ENCODE results near the gene PARN. TPM values are rescaled to one million over a fixed set of nuclear protein-coding genes. Genes with fewer than 3 reads are reported as not detected.
"Not testable (repeated sequence)": the region's sequence is repeated elsewhere in the genome, so short reads cannot be mapped to it uniquely, and the experiment has no call there.

PARN gene
- polyA plus RNA-seq, 12 donors = 15.0 to 35.4 (median 18.3) TPM; not detected in 1

- DNase-seq = not testable (repeated sequence)
Observed at GRCh38 chr16:14574698-14575415, 55.2 kb downstream of the PARN start.

- no peak for DNase-seq
Observed at GRCh38 chr16:14572535-14572934, 57.5 kb downstream of the PARN start.

- DNase-seq = no peak
Observed at GRCh38 chr16:14569213-14569612, 60.8 kb downstream of the PARN start.

- DNase-seq = no peak
Observed at GRCh38 chr16:14566599-14566998, 63.5 kb downstream of the PARN start.

GRCh38 chr16:14565688-14566025 is 64.4 kb downstream of the PARN start:
- DNase-seq = no peak

GRCh38 chr16:14564861-14565687 is 65.0 kb downstream of the PARN start:
- DNase-seq = no peak

- DNase-seq = no peak
Observed at GRCh38 chr16:14564323-14564722, 65.7 kb downstream of the PARN start.

- DNase-seq = no peak
Observed at GRCh38 chr16:14562691-14563491, 67.2 kb downstream of the PARN start.

- no peak for DNase-seq
Observed at GRCh38 chr16:14560523-14560922, 69.5 kb downstream of the PARN start.

GRCh38 chr16:14559809-14560241 is 70.2 kb downstream of the PARN start:
- no peak for DNase-seq

- DNase-seq = no peak
Observed at GRCh38 chr16:14553447-14553846, 76.6 kb downstream of the PARN start.

GRCh38 chr16:14549789-14550153 is 80.3 kb downstream of the PARN start:
- DNase-seq = no peak

- no peak for DNase-seq
Observed at GRCh38 chr16:14548933-14549788, 80.9 kb downstream of the PARN start.

GRCh38 chr16:14545346-14545884 is 84.6 kb downstream of the PARN start:
- DNase-seq = no peak

GRCh38 chr16:14544846-14545245 is 85.2 kb downstream of the PARN start:
- not testable (repeated sequence) for DNase-seq

GRCh38 chr16:14539631-14540030 is 90.4 kb downstream of the PARN start:
- no peak for DNase-seq

GRCh38 chr16:14539156-14539555 is 90.9 kb downstream of the PARN start:
- DNase-seq = no peak

GRCh38 chr16:14538604-14539003 is 91.5 kb downstream of the PARN start:
- DNase-seq = no peak

- DNase-seq = no peak
Observed at GRCh38 chr16:14531613-14532012, 98.4 kb downstream of the PARN start.

- DNase-seq = no peak
Observed at GRCh38 chr16:14531101-14531500, 99.0 kb downstream of the PARN start.

GRCh38 chr16:14530046-14530445 is 100.0 kb downstream of the PARN start:
- DNase-seq = no peak
